GM23338 (cell line): ENCODE results near the gene CRISPLD2. TPM values are rescaled to one million over a fixed set of nuclear protein-coding genes. Genes with fewer than 3 reads are reported as not detected.

Experiments
- ATAC-seq: fragments of 200-7000 bp; cut with Tn5 transposase; 3 replicates; pipeline ENCODE4 v1.9.1; 2020
- DNase-seq: peaks from one replicate; pipeline ENCODE4 v3.0.0-alpha.2; 2015; ENCODE audit warnings: low spot score
- H2AFZ ChIP-seq: fragments of 200-600 bp; sonication (generic); 2 replicates; pipeline ENCODE4 v1.8.0; 2016; ENCODE audit warnings: antibody characterized with exemption, mild to moderate bottlenecking, moderate library complexity
- H3F3A ChIP-seq: fragments of 200-600 bp; sonication (generic); replicated peaks from 2 replicates; pipeline ENCODE4 v1.8.0; 2017; ENCODE audit warnings: antibody characterized with exemption, mixed run types, low read depth
- H3K27ac ChIP-seq: fragments of 200-600 bp; sonication (generic); 2 replicates; pipeline ENCODE4 v1.6.1; 2016; ENCODE audit warnings: low read depth
- H3K27me3 ChIP-seq: fragments of 200-600 bp; sonication (generic); 2 replicates; pipeline ENCODE4 v1.8.0; 2016; ENCODE audit warnings: mild to moderate bottlenecking, mixed run types, moderate library complexity; ENCODE audit not compliant: insufficient read depth
- H3K36me3 ChIP-seq: fragments of 200-600 bp; sonication (generic); 2 replicates; pipeline ENCODE4 v1.8.0; 2016; ENCODE audit warnings: mild to moderate bottlenecking; ENCODE audit not compliant: insufficient read depth
- H3K4me1 ChIP-seq: fragments of 200-600 bp; sonication (generic); 2 replicates; pipeline ENCODE4 v1.8.0; 2016; ENCODE audit warnings: mild to moderate bottlenecking, moderate library complexity; ENCODE audit not compliant: insufficient read depth
- H3K4me2 ChIP-seq: fragments of 200-600 bp; sonication (generic); 2 replicates; pipeline ENCODE4 v1.7.1; 2017; ENCODE audit warnings: mixed run types
- H3K4me3 ChIP-seq: fragments of 200-600 bp; sonication (generic); 2 replicates; pipeline ENCODE4 v1.6.1; 2016; ENCODE audit warnings: mixed run types
- H3K79me2 ChIP-seq: fragments of 200-600 bp; sonication (generic); replicated peaks from 2 replicates; pipeline ENCODE4 v1.8.0; 2017; ENCODE audit warnings: mild to moderate bottlenecking; ENCODE audit not compliant: insufficient read depth
- H3K9me2 ChIP-seq: fragments of 200-600 bp; sonication (generic); 2 replicates; pipeline ENCODE4 v1.8.0; 2017; ENCODE audit not compliant: insufficient read depth
- H4K20me1 ChIP-seq: fragments of 200-600 bp; sonication (generic); replicated peaks from 2 replicates; pipeline ENCODE4 v1.8.0; 2017; ENCODE audit warnings: mild to moderate bottlenecking; ENCODE audit not compliant: insufficient read depth
- H3K27ac Mint-ChIP-seq: 2 replicates; pipeline ENCODE4 v1.8.0; 2020; ENCODE audit warnings: inconsistent platforms, mild to moderate bottlenecking, moderate library complexity, mixed read lengths
- H3K27me3 Mint-ChIP-seq: 3 replicates; pipeline ENCODE4 v1.8.0; 2022; ENCODE audit warnings: low read depth, mild to moderate bottlenecking, moderate library complexity, mixed read lengths, inconsistent platforms; ENCODE audit not compliant: insufficient read depth, poor library complexity
- H3K36me3 Mint-ChIP-seq: 3 replicates; pipeline ENCODE4 v1.8.0; 2021; ENCODE audit warnings: low read depth, mild to moderate bottlenecking, inconsistent platforms, moderate library complexity, mixed read lengths
- H3K4me1 Mint-ChIP-seq: 3 replicates; pipeline ENCODE4 v1.8.0; 2020; ENCODE audit warnings: mild to moderate bottlenecking, inconsistent platforms, mixed read lengths
- H3K4me3 Mint-ChIP-seq: 3 replicates; pipeline ENCODE4 v1.8.0; 2021; ENCODE audit warnings: moderate library complexity, mild to moderate bottlenecking, inconsistent platforms, mixed read lengths
- H3K9me3 Mint-ChIP-seq: 3 replicates; pipeline ENCODE4 v1.8.0; 2020; ENCODE audit warnings: moderate library complexity, mild to moderate bottlenecking, inconsistent platforms, mixed read lengths
- CREB1 ChIP-seq: fragments of 250-450 bp; sonication (Bioruptor Pico); IDR thresholded peaks from 2 replicates; pipeline ENCODE4 v1.5.0; 2020; ENCODE audit warnings: low read depth, mild to moderate bottlenecking, moderate library complexity
- CTCF ChIP-seq, 2 experiments: fragments of 200-600 bp in 1 of 2; sonication (generic) in 1 of 2; conservative IDR thresholded peaks; 2 replicates each; pipeline versions ENCODE4 v1.5.1 to v1.6.1; 2016 to 2017; ENCODE audit warnings: antibody characterized with exemption in 2 of 2, low read depth in 2 of 2, mild to moderate bottlenecking in 2 of 2, moderate library complexity in 1 of 2
- JUNB ChIP-seq: IDR thresholded peaks from one replicate; pipeline ENCODE4 v1.6.1; 2016; ENCODE audit warnings: antibody characterized with exemption; ENCODE audit not compliant: unreplicated experiment
- POLR2AphosphoS5 ChIP-seq: IDR thresholded peaks from 2 replicates; pipeline ENCODE4 v1.6.1; 2016; ENCODE audit warnings: antibody characterized with exemption, low read depth
- STAT1 ChIP-seq: IDR thresholded peaks from one replicate; pipeline ENCODE4 v1.6.1; 2016; ENCODE audit warnings: antibody characterized with exemption; ENCODE audit not compliant: unreplicated experiment
- ZNF114 ChIP-seq: fragments of 250-450 bp; sonication (Bioruptor Pico); IDR thresholded peaks from 2 replicates; pipeline ENCODE4 v1.5.0; 2020; ENCODE audit warnings: mild to moderate bottlenecking, moderate library complexity
- ZNF462 ChIP-seq: fragments of 250-450 bp; sonication (Bioruptor Pico); IDR thresholded peaks from 2 replicates; pipeline ENCODE4 v1.5.0; 2020; ENCODE audit warnings: mild to moderate bottlenecking, moderate library complexity
- polyA plus RNA-seq: library from polyadenylated mRNA; unstranded; fragments of >200 nt; fragmentation: Nextera tagmentation; extraction: Ambion mirVana; gene quantifications from 2 replicates; pipeline ENCODE4 v1.2.1, GENCODE V29; 2016
- total RNA-seq: library from RNA; depleted of rRNA; stranded (reverse); fragments of >200 nt; shearing (Covaris generic); gene quantifications from 2 replicates; pipeline ENCODE4 v1.2.3, GENCODE V29; 2014

Gene CRISPLD2
- total and polyA plus RNA-seq, 2 experiments from 2014 or later: 2.6 to 8.3 TPM

GRCh38 chr16:84861671-84862070 lies 41.9 kb downstream of the CRISPLD2 start:
- H3K36me3 Mint-ChIP-seq: peaks cover 27% of the 10 kb centered on the region
- H3K4me1 Mint-ChIP-seq: no peaks in the 10 kb centered on the region
- Histone ChIP-seq H3K4me3 (no peak overlapping the region), H3K79me2 (no peaks in the 10 kb centered on the region), H3K36me3 (no peaks in the 10 kb centered on the region), H4K20me1 (no peaks in the 10 kb centered on the region), H3K4me1 (no peaks in the 10 kb centered on the region), H3K27ac (no peak overlapping the region), H3F3A (no peaks in the 10 kb centered on the region), H3K4me2 (no peak overlapping the region), H2AFZ (no peak overlapping the region), H3K27me3 (no peaks in the 10 kb centered on the region), H3K9me2 (peaks cover 3% of the 10 kb centered on the region; the same call in 1 of the 2 replicates)
- no peak overlapping the region for H3K27ac Mint-ChIP-seq
- ATAC-seq: no peak
- DNase-seq: no peak
- H3K27me3 Mint-ChIP-seq: peaks cover 2% of the 10 kb centered on the region
- no peak for TF ChIP-seq POLR2AphosphoS5
- no peak for TF ChIP-seq CREB1
- no peak for TF ChIP-seq CTCF (conservative IDR thresholded peaks at IDR 0.05; ENCODE audit: low read depth in 2 of 2)
- no peak for TF ChIP-seq JUNB
- TF ChIP-seq STAT1: no peak
- peaks cover 17% of the 10 kb centered on the region for H3K9me3 Mint-ChIP-seq
- H3K4me3 Mint-ChIP-seq: no peak overlapping the region

GRCh38 chr16:84862804-84863480 lies 43.2 kb downstream of the CRISPLD2 start:
- Histone ChIP-seq H3K9me2 (peaks cover 3% of the 10 kb centered on the region; the same call in 1 of the 2 replicates), H2AFZ (no peak overlapping the region), H3K79me2 (no peaks in the 10 kb centered on the region), H3F3A (no peaks in the 10 kb centered on the region), H3K36me3 (no peaks in the 10 kb centered on the region), H3K4me1 (no peaks in the 10 kb centered on the region), H3K4me2 (no peak overlapping the region), H3K27ac (no peak overlapping the region), H3K4me3 (no peak overlapping the region), H3K27me3 (no peaks in the 10 kb centered on the region), H4K20me1 (no peaks in the 10 kb centered on the region)
- DNase-seq (no peak), ATAC-seq (no peak)
- H3K9me3 Mint-ChIP-seq: peaks cover 17% of the 10 kb centered on the region
- peaks cover 25% of the 10 kb centered on the region for H3K36me3 Mint-ChIP-seq
- no peak overlapping the region for H3K4me3 Mint-ChIP-seq
- H3K27ac Mint-ChIP-seq: no peak overlapping the region
- H3K4me1 Mint-ChIP-seq: peaks cover 4% of the 10 kb centered on the region
- H3K27me3 Mint-ChIP-seq: peaks cover 4% of the 10 kb centered on the region
- no peak for TF ChIP-seq CREB1
- no peak for TF ChIP-seq STAT1
- TF ChIP-seq POLR2AphosphoS5: no peak
- TF ChIP-seq ZNF462 (CRISPR knock-in tag): no peak
- TF ChIP-seq CTCF (conservative IDR thresholded peaks at IDR 0.05; ENCODE audit: low read depth in 2 of 2): no peak
- no peak for TF ChIP-seq ZNF114 (CRISPR knock-in tag)
